Erythroblast (primary cell): Measurements from ENCODE around the gene CDK16.

Source experiments
- GATA1 ChIP-seq: IDR thresholded peaks from 2 replicates; pipeline ENCODE4 v1.6.1; 2011; ENCODE audit warnings: low read depth, mild to moderate bottlenecking, control low read depth, low read length, moderate library complexity
- POLR2A ChIP-seq: IDR thresholded peaks from 2 replicates; pipeline ENCODE4 v1.6.1; 2011; ENCODE audit warnings: mild to moderate bottlenecking, low read length

DNA sequence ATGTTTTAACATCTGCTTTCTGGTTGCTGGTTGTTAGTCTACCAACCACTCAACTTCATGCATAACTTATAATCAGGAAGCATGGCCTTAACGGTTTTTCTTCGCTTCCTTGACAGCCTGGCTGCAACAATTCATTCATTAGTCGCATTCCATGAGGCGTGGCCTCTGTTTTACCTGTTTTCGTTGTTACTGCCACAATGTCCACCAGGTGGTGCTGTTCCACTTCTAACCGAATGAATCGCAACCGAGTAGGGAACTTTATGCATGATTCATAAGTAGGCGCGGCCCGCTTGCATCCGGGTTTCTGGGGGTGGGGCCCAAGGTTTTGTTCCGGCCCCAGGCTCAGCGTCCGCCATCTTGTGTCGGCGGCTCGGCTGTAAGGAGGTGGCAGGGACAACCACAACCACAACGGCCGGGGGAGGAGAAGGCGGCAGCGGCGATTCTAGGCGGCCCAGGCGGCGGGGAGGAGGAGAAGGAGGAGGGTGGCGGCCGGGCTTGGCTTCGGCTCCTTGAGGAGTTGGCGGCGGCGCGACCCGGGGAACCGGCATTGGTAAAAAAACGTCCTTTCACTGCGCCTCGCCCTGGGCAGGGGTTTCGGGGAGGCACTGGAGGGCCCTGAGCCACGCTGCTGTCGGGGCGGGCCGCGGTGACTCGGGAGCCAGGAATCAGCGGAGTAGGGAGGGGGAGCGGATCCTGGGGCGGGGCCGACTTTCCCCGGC, 24.8 kb upstream of the CDK16 start, which contains the start of gene UBA1:
- TF ChIP-seq POLR2A (peak; percentile 71), GATA1 (no peak)
